Adrenal gland (tissue), 12 donors: ENCODE data around the gene S100A9. TPM values are rescaled to one million over a fixed set of nuclear protein-coding genes. Genes with fewer than 3 reads are reported as not detected.

Experiments
- DNase-seq, 7 donors: peaks; one replicate each; pipeline ENCODE4 v3.0.0-alpha.2; 2019 to 2020
- H3K27ac ChIP-seq, 5 donors: fragments of 200-600 bp; sonication (generic) in 4 of 5; 1 replicate in 3 of 5; 2 replicates in 2 of 5; pipeline versions ENCODE4 v1.5.1 to v1.8.0; 2016 to 2020; ENCODE audit warnings: mild to moderate bottlenecking in 1 of 5
- H3K27me3 ChIP-seq: fragments of 200-600 bp; 2 replicates; pipeline ENCODE4 v1.8.0; 2021
- H3K36me3 ChIP-seq, 2 donors: fragments of 200-600 bp; replicated peaks in 1 of 2; 1 replicate in 1 of 2; 2 replicates in 1 of 2; pipeline versions ENCODE4 v1.5.1 to v1.8.0; 2018 to 2022
- H3K4me1 ChIP-seq, 2 donors: fragments of 200-600 bp; replicated peaks in 1 of 2; 1 replicate in 1 of 2; 2 replicates in 1 of 2; pipeline versions ENCODE4 v1.5.1 to v1.8.0; 2018 to 2021
- H3K4me3 ChIP-seq, 4 donors: fragments of 200-600 bp; sonication (generic) in 3 of 4; one replicate each; pipeline ENCODE4 v1.5.1; 2016 to 2018
- H3K9me3 ChIP-seq, 3 donors: fragments of 200-600 bp; sonication (generic) in 1 of 3; replicated peaks in 1 of 3; 1 replicate in 2 of 3; 2 replicates in 1 of 3; pipeline versions ENCODE4 v1.5.1 to v1.8.0; 2016 to 2021
- CTCF ChIP-seq, 6 experiments: fragments of 450-650 bp in 4 of 6; fragments of 200-600 bp in 2 of 6; sonication (generic) in 1 of 6; IDR thresholded peaks; 1 replicate in 5 of 6; 2 replicates in 1 of 6; pipeline versions ENCODE4 v1.5.1 to v1.8.0; 2016 to 2021; ENCODE audit warnings: antibody characterized with exemption in 6 of 6, mild to moderate bottlenecking in 2 of 6, moderate library complexity in 1 of 6
- POLR2A ChIP-seq, 2 donors: fragments of 450-650 bp; IDR thresholded peaks; one replicate each; pipeline ENCODE4 v1.6.1; 2017; ENCODE audit warnings: antibody characterized with exemption in 2 of 2, mild to moderate bottlenecking in 2 of 2, moderate library complexity in 1 of 2
- WGBS, 4 donors: extraction: QIAGEN DNeasy Blood & Tissue Kit in 2 of 4; methylation state at CpG; one replicate each; pipeline versions ENCODE4 v1.1.5 to v1.1.7; 2013 to 2017; 5-methylcytosine and 5-hydroxymethylcytosine counted together
- intact Hi-C, 2 donors: fragments of 100-400 bp; cut with DNase I; formaldehyde crosslinking; loops; one replicate each; pipeline versions ENCODE4 v1.14.1 to v1.15.0; 2022 to 2023
- polyA plus RNA-seq, 3 donors: library from polyadenylated mRNA; stranded (reverse); fragments of 200-250 nt in 2 of 3; fragments of 350-450 nt in 1 of 3; fragmentation: Illumina TruSeq in 1 of 3; extraction: RNeasy Lipid Tissue Mini Kit (QIAGEN cat#74804) in 1 of 3; gene quantifications; one replicate each; pipeline ENCODE4 v1.2.3, GENCODE V29; 2013 to 2014
- total RNA-seq, 9 donors: library from RNA; depleted of rRNA in 4 of 9; stranded (reverse); fragments of >200 nt in 4 of 9; fragments of 120-200 nt in 1 of 9; fragmentation: NEBNext Ultra II Directional in 1 of 9; extraction: Animal tissue kit (Norgen Biotek cat#: 25700) in 1 of 9; gene quantifications; one replicate each; pipeline versions ENCODE4 v1.1.0 to v1.2.4, GENCODE V29; 2013 to 2023
- donor health status: healthy with polysubstance abuse.
- donor health status: Bipolar disorder and iron deficiency.
- donor health status: DM: yes; HTN: yes; CAD: no.
- donor health status: DM: no; HTN: no; CAD: no.
- donor health status: DM: no; HTN: no; CAD: no.
- donor health status: DM: yes; HTN: yes; CAD: no.

The S100A9 gene
- total and polyA plus RNA-seq, 12 donors: 30.6 to 544 (median 158) TPM

DNA sequence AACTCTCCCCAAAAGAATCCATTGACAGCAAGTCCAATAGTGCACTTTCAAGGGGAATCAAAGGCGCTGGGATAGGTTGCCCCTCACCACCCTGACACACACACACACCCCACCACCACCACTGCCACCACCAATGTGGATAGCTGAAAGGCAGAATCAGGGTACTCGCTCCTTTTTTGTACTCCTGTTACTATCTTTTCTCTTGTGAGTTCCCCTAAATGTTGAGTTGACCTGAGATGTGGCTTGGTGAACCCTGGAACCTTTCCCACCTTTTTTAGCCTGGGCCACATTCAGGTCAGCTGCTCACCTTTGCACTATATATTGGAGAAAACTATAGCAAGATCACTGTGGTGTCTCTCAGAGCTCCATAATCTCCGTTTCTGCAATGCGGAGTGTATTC is 29.3 kb downstream of the S100A9 start:
- H3K9me3 ChIP-seq: peaks cover 0 to 5% (median 0%) of the 10 kb centered on the region in 3 donors
- H3K4me3 ChIP-seq: no peak overlapping the region
- no peak for TF ChIP-seq CTCF (IDR thresholded peaks at IDR 0.05)
- TF ChIP-seq POLR2A (IDR thresholded peaks at IDR 0.05): no peak
- H3K27me3 ChIP-seq: no peaks in the 10 kb centered on the region
- peaks cover 0 to 3% of the 10 kb centered on the region in 2 donors for H3K4me1 ChIP-seq
- WGBS, 4 donors: 77 to 86% (median 80%) methylated on average over 4 of the region's 4 CpGs
- peak overlapping the region in 1 of 5 donors; percentile 29 for H3K27ac ChIP-seq
- intact Hi-C loops: no loop called here
- H3K36me3 ChIP-seq: no peaks in the 10 kb centered on the region
- DNase-seq: no peak

DNA sequence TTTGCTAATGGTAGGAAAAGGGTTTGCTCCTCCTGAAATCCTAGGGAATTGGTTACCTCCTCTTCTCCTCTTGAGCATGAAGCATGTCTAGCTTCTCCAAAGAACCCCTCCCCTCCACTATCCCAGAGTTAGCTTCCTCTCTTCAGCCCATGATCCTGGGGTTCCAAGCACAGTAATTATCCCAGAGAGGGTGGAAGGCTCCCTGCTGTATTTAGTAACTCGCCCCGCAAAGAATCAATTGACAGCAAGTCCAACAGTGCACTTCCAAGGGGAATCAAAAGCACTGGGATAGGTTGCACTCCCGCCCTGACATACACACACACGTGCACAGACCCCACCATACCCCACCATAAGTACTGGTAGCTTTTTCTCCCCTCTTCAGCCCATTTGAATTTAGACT is 30.1 kb downstream of the S100A9 start:
- no peak for DNase-seq
- TF ChIP-seq POLR2A (IDR thresholded peaks at IDR 0.05) (no peak), CTCF (IDR thresholded peaks at IDR 0.05) (no peak)
- intact Hi-C loops: no loop called here
- H3K27me3 ChIP-seq: no peaks in the 10 kb centered on the region
- H3K4me3 ChIP-seq: no peak overlapping the region
- no peak overlapping the region for H3K27ac ChIP-seq
- WGBS, 4 donors: 62 to 86% (median 75%) methylated on average over 4 of the region's 4 CpGs
- peaks cover 0 to 3% of the 10 kb centered on the region in 2 donors for H3K4me1 ChIP-seq
- H3K9me3 ChIP-seq: peaks cover 0 to 2% (median 0%) of the 10 kb centered on the region in 3 donors
- no peaks in the 10 kb centered on the region for H3K36me3 ChIP-seq

DNA sequence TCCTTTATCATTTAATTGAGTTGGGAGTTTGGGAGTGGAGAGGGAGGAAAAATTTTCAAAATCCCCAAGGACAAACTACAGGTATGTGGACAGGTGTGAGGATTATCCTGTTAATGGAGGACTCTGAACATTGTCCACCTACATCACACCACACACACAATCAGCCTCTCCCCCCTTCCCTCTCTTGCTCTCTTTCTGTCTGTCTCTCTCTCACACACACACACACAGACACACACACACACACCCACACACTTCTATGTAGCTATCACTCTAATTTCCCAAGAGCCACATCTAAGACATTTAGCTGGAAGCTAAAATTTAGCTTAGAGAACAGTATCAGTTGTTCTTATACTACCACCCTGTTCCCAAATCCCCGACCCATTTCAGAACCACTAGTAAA is 31.7 kb downstream of the S100A9 start:
- Histone ChIP-seq H3K4me1 (peaks cover 0 to 3% of the 10 kb centered on the region in 2 donors), H3K9me3 (no peaks in the 10 kb centered on the region), H3K4me3 (no peak overlapping the region), H3K36me3 (no peaks in the 10 kb centered on the region), H3K27me3 (no peaks in the 10 kb centered on the region), H3K27ac (no peak overlapping the region)
- no peak for DNase-seq
- intact Hi-C loops: no loop called here
- TF ChIP-seq CTCF (IDR thresholded peaks at IDR 0.05) (no peak), POLR2A (IDR thresholded peaks at IDR 0.05) (no peak)
- WGBS, 4 donors: 71 to 100% (median 80%) methylated on average over 1 of the region's 1 CpG

DNA sequence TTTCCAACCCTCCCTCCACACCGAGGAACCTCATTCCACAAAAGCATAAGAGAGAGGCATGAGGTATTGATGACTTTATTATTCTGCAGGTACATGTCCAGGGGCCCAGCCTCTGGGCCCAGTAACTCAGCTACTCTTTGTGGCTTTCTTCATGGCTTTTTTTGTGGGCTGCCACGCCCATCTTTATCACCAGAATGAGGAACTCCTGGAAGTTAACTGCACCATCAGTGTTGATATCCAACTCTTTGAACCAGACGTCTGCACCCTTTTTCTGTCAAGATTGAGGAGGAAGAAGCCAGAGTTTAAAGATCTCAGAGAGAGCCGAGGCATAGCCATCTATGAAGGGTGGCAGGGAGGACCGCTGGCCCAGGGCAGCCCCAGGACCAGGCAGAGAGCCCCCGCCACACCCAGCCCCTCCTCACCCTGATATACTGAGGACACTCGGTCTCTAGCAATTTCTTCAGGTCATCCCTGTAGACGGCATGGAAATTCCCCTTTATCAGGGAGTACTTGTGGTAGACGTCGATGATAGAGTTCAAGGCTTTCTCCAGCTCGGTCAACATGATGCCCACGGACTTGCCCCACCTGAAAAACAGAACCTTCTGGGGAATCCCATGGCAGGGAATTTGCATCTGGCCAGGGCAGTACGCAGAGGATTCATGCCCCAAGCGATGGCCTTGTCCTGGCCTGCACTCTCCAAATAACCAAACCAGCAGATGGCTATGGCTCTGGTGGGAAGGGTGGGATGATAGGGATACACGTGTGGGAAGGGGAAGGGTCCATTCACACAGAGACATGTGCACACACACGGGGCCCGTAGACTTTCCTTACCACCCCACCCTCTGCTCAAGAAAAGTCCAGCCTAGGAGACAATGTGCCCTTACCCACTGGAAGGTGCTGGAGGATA is 32.6 kb downstream of the S100A9 start:
- 61 to 66% (median 65%) methylated on average over 14 to 17 of the region's 17 CpGs for WGBS, 4 donors
- H3K4me1 ChIP-seq: peaks cover 0 to 3% of the 10 kb centered on the region in 2 donors
- intact Hi-C loops: no loop called here
- H3K27ac ChIP-seq: peak overlapping the region in 1 of 5 donors; percentile 29
- TF ChIP-seq POLR2A (IDR thresholded peaks at IDR 0.05) (no peak), CTCF (IDR thresholded peaks at IDR 0.05) (no peak)
- H3K4me3 ChIP-seq: no peak overlapping the region
- no peaks in the 10 kb centered on the region for H3K9me3 ChIP-seq
- no peak for DNase-seq
- H3K36me3 ChIP-seq: no peaks in the 10 kb centered on the region
- no peaks in the 10 kb centered on the region for H3K27me3 ChIP-seq
